Measurements from ENCODE around the gene CMIP.

- no peak for TF ChIP-seq ZNF274 (IDR thresholded peaks at IDR 0.05; ENCODE audit: low read depth, low read length)
- no peak for TF ChIP-seq YY1 (IDR thresholded peaks at IDR 0.05; ENCODE audit: insufficient read depth, insufficient read length)
- TF ChIP-seq SUZ12 (IDR thresholded peaks at IDR 0.05; ENCODE audit: extremely low read depth, insufficient read depth, insufficient read length), result no peak
These were observed 116.5 kb downstream of the CMIP start for GRCh38 chr16:81560979-81561657.

All from NT2/D1 (cell line).